ENCODE measurements around the gene DNAH2.

Gene DNAH2

GRCh38 chr17:7786866-7787265, 69.3 kb downstream of the DNAH2 start:
- TF ChIP-seq, protein P1, sequence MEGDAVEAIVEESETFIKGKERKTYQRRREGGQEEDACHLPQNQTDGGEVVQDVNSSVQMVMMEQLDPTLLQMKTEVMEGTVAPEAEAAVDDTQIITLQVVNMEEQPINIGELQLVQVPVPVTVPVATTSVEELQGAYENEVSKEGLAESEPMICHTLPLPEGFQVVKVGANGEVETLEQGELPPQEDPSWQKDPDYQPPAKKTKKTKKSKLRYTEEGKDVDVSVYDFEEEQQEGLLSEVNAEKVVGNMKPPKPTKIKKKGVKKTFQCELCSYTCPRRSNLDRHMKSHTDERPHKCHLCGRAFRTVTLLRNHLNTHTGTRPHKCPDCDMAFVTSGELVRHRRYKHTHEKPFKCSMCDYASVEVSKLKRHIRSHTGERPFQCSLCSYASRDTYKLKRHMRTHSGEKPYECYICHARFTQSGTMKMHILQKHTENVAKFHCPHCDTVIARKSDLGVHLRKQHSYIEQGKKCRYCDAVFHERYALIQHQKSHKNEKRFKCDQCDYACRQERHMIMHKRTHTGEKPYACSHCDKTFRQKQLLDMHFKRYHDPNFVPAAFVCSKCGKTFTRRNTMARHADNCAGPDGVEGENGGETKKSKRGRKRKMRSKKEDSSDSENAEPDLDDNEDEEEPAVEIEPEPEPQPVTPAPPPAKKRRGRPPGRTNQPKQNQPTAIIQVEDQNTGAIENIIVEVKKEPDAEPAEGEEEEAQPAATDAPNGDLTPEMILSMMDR (IDR thresholded peaks at IDR 0.05; ENCODE audit: low read depth, low read length) = no peak
- no peak overlapping the region for H3K4me3 ChIP-seq (replicated peaks in 1 of 2; ENCODE audit: low read depth in 2 of 2, low read length in 2 of 2)
- no peak for DNase-seq (ENCODE audit: low read depth in 2 of 2)

- no peak overlapping the region for H3K4me3 ChIP-seq (replicated peaks in 1 of 2; ENCODE audit: low read depth in 2 of 2, low read length in 2 of 2)
- TF ChIP-seq, protein P1 (IDR thresholded peaks at IDR 0.05; ENCODE audit: low read depth, low read length) = no peak
- no peak for DNase-seq (ENCODE audit: low read depth in 2 of 2)
Observed at GRCh38 chr17:7789131-7789530, 71.6 kb downstream of the DNAH2 start.

DNA sequence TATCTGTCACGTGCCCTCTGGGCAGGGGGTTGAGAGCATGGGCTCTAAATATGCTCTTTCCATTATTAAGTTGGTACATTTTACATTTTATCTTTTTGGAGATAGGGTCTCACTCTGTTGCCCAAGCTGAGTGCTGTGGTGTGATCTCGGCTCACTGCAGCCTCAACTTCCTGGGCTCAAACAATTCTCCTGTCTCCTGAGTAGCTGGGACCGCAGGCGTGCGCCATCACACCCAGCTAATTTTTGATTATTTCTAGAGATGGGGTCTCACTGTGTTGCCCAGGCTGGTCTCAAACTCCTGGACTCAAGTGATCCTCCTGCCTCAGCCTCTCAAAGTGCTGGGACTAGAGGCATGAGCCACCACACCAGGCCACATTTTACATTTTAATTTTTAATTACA, 72.6 kb downstream of the DNAH2 start:
- no peak overlapping the region for H3K4me3 ChIP-seq (replicated peaks in 1 of 2; ENCODE audit: low read depth in 2 of 2, low read length in 2 of 2)
- DNase-seq (ENCODE audit: low read depth in 2 of 2) = no peak
- TF ChIP-seq, protein P1 (IDR thresholded peaks at IDR 0.05; ENCODE audit: low read depth, low read length) = no peak

- TF ChIP-seq, protein P1 (IDR thresholded peaks at IDR 0.05; ENCODE audit: low read depth, low read length) = no peak
- H3K4me3 ChIP-seq (replicated peaks in 1 of 2; ENCODE audit: low read depth in 2 of 2, low read length in 2 of 2) = no peak overlapping the region
- no peak for DNase-seq (ENCODE audit: low read depth in 2 of 2)
Observed at GRCh38 chr17:7792611-7793010, 75.1 kb downstream of the DNAH2 start.

- no peak overlapping the region for H3K4me3 ChIP-seq (replicated peaks in 1 of 2; ENCODE audit: low read depth in 2 of 2, low read length in 2 of 2)
- DNase-seq (ENCODE audit: low read depth in 2 of 2) = no peak
- TF ChIP-seq, protein P1 (IDR thresholded peaks at IDR 0.05; ENCODE audit: low read depth, low read length) = no peak
Observed at GRCh38 chr17:7794075-7794663, 76.6 kb downstream of the DNAH2 start.

DNA sequence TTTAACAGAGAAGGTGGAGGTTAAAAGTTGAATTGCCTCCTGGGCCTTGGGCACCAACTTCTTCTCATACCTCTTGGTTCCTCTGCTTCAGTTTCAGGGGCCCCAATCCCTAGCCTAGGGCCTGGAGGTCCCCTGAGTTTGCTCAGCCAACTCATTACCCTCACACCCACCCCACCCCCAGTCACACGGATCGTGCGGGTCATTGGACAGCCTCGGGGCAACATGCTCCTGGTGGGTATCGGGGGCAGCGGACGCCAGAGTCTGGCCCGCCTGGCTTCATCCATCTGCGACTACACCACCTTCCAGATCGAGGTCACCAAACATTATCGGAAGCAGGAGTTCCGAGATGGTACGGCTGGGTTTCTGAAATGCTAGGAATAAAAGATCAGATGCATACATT, 80.4 kb downstream of the DNAH2 start:
- no peak for DNase-seq (ENCODE audit: low read depth in 2 of 2)
- no peak overlapping the region for H3K4me3 ChIP-seq (replicated peaks in 1 of 2; ENCODE audit: low read depth in 2 of 2, low read length in 2 of 2)
- TF ChIP-seq, protein P1 (IDR thresholded peaks at IDR 0.05; ENCODE audit: low read depth, low read length) = no peak

GRCh38 chr17:7798839-7799238, 81.3 kb downstream of the DNAH2 start:
- H3K4me3 ChIP-seq (replicated peaks in 1 of 2; ENCODE audit: low read depth in 2 of 2, low read length in 2 of 2) = no peak overlapping the region
- TF ChIP-seq, protein P1 (IDR thresholded peaks at IDR 0.05; ENCODE audit: low read depth, low read length) = no peak
- DNase-seq (ENCODE audit: low read depth in 2 of 2) = no peak
